ENCODE data around the gene CPSF4L. TPM values are rescaled to one million over a fixed set of nuclear protein-coding genes. Genes with fewer than 3 reads are reported as not detected.
A peak's percentile ranks its signal among the peaks of the same experiment; 100 is the strongest.

Gene CPSF4L
- total RNA-seq, 1 donor from 2014 or later: not detected

GRCh38 chr17:73285603-73285908 lies 23.9 kb upstream of the CPSF4L start:
- no peak overlapping the region for H3K4me3 Mint-ChIP-seq
- H3F3A ChIP-seq (ENCODE audit: low read depth): peaks cover 12% of the 10 kb centered on the region
- peaks cover 24% of the 10 kb centered on the region for H3K79me2 ChIP-seq (ENCODE audit: low read depth)
- peaks cover 66% of the 10 kb centered on the region for H3K4me1 Mint-ChIP-seq
- no peak overlapping the region for H3K27ac ChIP-seq
- H3K27me3 ChIP-seq: no peaks in the 10 kb centered on the region
- no peak overlapping the region for H3K27ac Mint-ChIP-seq
- H3K36me3 Mint-ChIP-seq: peaks cover 10% of the 10 kb centered on the region
- H3K27me3 Mint-ChIP-seq (ENCODE audit: insufficient read depth, low read depth): peaks cover 2% of the 10 kb centered on the region
- no peaks in the 10 kb centered on the region for H3K36me3 ChIP-seq
- no peak overlapping the region for H3K4me2 ChIP-seq
- no peak overlapping the region for H3K9ac ChIP-seq
- no peak for DNase-seq (ENCODE audit: low spot score)
- H3K4me1 ChIP-seq: peaks cover 31% of the 10 kb centered on the region
- H4K20me1 ChIP-seq (ENCODE audit: low read depth): peaks cover 74% of the 10 kb centered on the region
- H3K9me3 Mint-ChIP-seq: no peaks in the 10 kb centered on the region
- H3K9me3 ChIP-seq (ENCODE audit: low read depth): no peaks in the 10 kb centered on the region
- H2AFZ ChIP-seq (replicated peaks): no peak overlapping the region
- no peak for TF ChIP-seq CTCF (IDR thresholded peaks at IDR 0.05)
- no peak for TF ChIP-seq EZH2 (IDR thresholded peaks at IDR 0.05)
- TF ChIP-seq EZH2phosphoT487 (IDR thresholded peaks at IDR 0.05): no peak
- no peak overlapping the region for H3K4me3 ChIP-seq

- H3K4me1 Mint-ChIP-seq: peaks cover 61% of the 10 kb centered on the region
- peaks cover 21% of the 10 kb centered on the region for H3K79me2 ChIP-seq (ENCODE audit: low read depth)
- TF ChIP-seq EZH2phosphoT487 (IDR thresholded peaks at IDR 0.05): no peak
- H3K27me3 ChIP-seq: no peaks in the 10 kb centered on the region
- no peak overlapping the region for H3K27ac Mint-ChIP-seq
- peaks cover 31% of the 10 kb centered on the region for H3K4me1 ChIP-seq
- no peak overlapping the region for H3K4me3 ChIP-seq
- H3K9me3 ChIP-seq (ENCODE audit: low read depth): no peaks in the 10 kb centered on the region
- no peak overlapping the region for H3K4me3 Mint-ChIP-seq
- peaks cover 12% of the 10 kb centered on the region for H3F3A ChIP-seq (ENCODE audit: low read depth)
- H3K36me3 ChIP-seq: no peaks in the 10 kb centered on the region
- peaks cover 69% of the 10 kb centered on the region for H4K20me1 ChIP-seq (ENCODE audit: low read depth)
- H3K36me3 Mint-ChIP-seq: peaks cover 7% of the 10 kb centered on the region
- peak overlapping the region; percentile 50 for H3K4me2 ChIP-seq
- H2AFZ ChIP-seq (replicated peaks): no peak overlapping the region
- no peak overlapping the region for H3K9ac ChIP-seq
- no peak overlapping the region for H3K27ac ChIP-seq
- peaks cover 2% of the 10 kb centered on the region for H3K27me3 Mint-ChIP-seq (ENCODE audit: insufficient read depth, low read depth)
- no peaks in the 10 kb centered on the region for H3K9me3 Mint-ChIP-seq
- no peak for DNase-seq (ENCODE audit: low spot score)
Measured at GRCh38 chr17:73284906-73285602, 23.4 kb upstream of the CPSF4L start.

GRCh38 chr17:73284354-73284753 lies 22.7 kb upstream of the CPSF4L start:
- Histone ChIP-seq H3K4me1 (peaks cover 31% of the 10 kb centered on the region), H3K79me2 (ENCODE audit: low read depth) (peaks cover 15% of the 10 kb centered on the region), H3K4me2 (peak overlapping the region; percentile 50), H4K20me1 (ENCODE audit: low read depth) (peaks cover 62% of the 10 kb centered on the region), H2AFZ (replicated peaks) (no peak overlapping the region), H3K9ac (no peak overlapping the region), H3K4me3 (no peak overlapping the region), H3K27ac (no peak overlapping the region), H3K9me3 (ENCODE audit: low read depth) (no peaks in the 10 kb centered on the region), H3K36me3 (no peaks in the 10 kb centered on the region), H3K27me3 (no peaks in the 10 kb centered on the region), H3F3A (ENCODE audit: low read depth) (peaks cover 12% of the 10 kb centered on the region)
- H3K4me3 Mint-ChIP-seq: peak overlapping the region; percentile 74
- no peaks in the 10 kb centered on the region for H3K27me3 Mint-ChIP-seq (ENCODE audit: insufficient read depth, low read depth)
- peak overlapping the region; percentile 88 for H3K27ac Mint-ChIP-seq
- H3K9me3 Mint-ChIP-seq: no peaks in the 10 kb centered on the region
- peaks cover 7% of the 10 kb centered on the region for H3K36me3 Mint-ChIP-seq
- H3K4me1 Mint-ChIP-seq: peaks cover 56% of the 10 kb centered on the region
- DNase-seq (ENCODE audit: low spot score): peak; percentile 50
- TF ChIP-seq EZH2phosphoT487 (IDR thresholded peaks at IDR 0.05) (no peak), EZH2 (IDR thresholded peaks at IDR 0.05) (no peak), CTCF (IDR thresholded peaks at IDR 0.05) (no peak)

GRCh38 chr17:73283841-73284282 lies 22.2 kb upstream of the CPSF4L start:
- peaks cover 54% of the 10 kb centered on the region for H3K4me1 Mint-ChIP-seq
- peaks cover 3% of the 10 kb centered on the region for H3K27me3 Mint-ChIP-seq (ENCODE audit: insufficient read depth, low read depth)
- H4K20me1 ChIP-seq (ENCODE audit: low read depth): peaks cover 58% of the 10 kb centered on the region
- H3K36me3 Mint-ChIP-seq: peaks cover 7% of the 10 kb centered on the region
- peaks cover 12% of the 10 kb centered on the region for H3F3A ChIP-seq (ENCODE audit: low read depth)
- H3K4me3 Mint-ChIP-seq: peak overlapping the region; percentile 57
- peak; percentile 88 for DNase-seq (ENCODE audit: low spot score)
- peak overlapping the region; percentile 94 for H3K27ac Mint-ChIP-seq
- no peaks in the 10 kb centered on the region for H3K9me3 Mint-ChIP-seq
- H3K27ac ChIP-seq: no peak overlapping the region
- H2AFZ ChIP-seq (replicated peaks): no peak overlapping the region
- TF ChIP-seq CTCF (IDR thresholded peaks at IDR 0.05) (no peak), EZH2phosphoT487 (IDR thresholded peaks at IDR 0.05) (no peak), EZH2 (IDR thresholded peaks at IDR 0.05) (no peak)
- no peaks in the 10 kb centered on the region for H3K36me3 ChIP-seq
- no peak overlapping the region for H3K9ac ChIP-seq
- H3K4me3 ChIP-seq: no peak overlapping the region
- H3K4me2 ChIP-seq: peak overlapping the region; percentile 50
- H3K27me3 ChIP-seq: no peaks in the 10 kb centered on the region
- no peaks in the 10 kb centered on the region for H3K9me3 ChIP-seq (ENCODE audit: low read depth)
- H3K4me1 ChIP-seq: peaks cover 31% of the 10 kb centered on the region
- peaks cover 11% of the 10 kb centered on the region for H3K79me2 ChIP-seq (ENCODE audit: low read depth)

Data from neural progenitor cell (in vitro differentiated cells).